Ureter (tissue), 1 donor: ENCODE results near the gene ACSF3. TPM values are rescaled to one million over a fixed set of nuclear protein-coding genes. Genes with fewer than 3 reads are reported as not detected.

Experiments used
- DNase-seq: peaks from one replicate; pipeline ENCODE4 v3.0.0-alpha.2; 2020; ENCODE audit warnings: low spot score
- total RNA-seq: library from RNA; stranded (reverse); gene quantifications from one replicate; pipeline ENCODE4 v1.2.4, GENCODE V29; 2023
- donor health status: DM: yes; HTN: yes; CAD: no.

ACSF3 gene
- total RNA-seq, 1 donor from 2014 or later = 51.7 TPM

DNA sequence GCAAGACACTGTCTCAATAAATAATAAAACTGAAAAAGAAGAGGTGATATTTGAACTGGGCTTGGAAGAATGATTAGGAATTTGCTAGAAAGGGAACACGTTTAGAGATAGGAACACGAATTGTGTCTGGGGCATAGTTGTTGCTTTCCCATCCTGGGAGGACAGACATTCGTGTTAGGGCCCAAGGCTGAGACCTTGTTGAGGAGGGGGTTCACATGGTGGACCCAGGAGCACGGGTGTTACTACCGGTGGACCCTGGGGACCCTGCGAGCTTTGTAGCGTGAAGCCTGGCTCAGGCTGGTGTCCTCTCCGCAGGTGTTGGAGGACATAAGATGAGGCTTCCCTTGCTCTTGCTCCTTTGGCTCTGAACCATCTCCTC lies 1.2 kb downstream of the ACSF3 start:
- DNase-seq = no peak

GRCh38 chr16:89095491-89095951 lies 1.9 kb downstream of the ACSF3 start:
- DNase-seq = no peak

DNA sequence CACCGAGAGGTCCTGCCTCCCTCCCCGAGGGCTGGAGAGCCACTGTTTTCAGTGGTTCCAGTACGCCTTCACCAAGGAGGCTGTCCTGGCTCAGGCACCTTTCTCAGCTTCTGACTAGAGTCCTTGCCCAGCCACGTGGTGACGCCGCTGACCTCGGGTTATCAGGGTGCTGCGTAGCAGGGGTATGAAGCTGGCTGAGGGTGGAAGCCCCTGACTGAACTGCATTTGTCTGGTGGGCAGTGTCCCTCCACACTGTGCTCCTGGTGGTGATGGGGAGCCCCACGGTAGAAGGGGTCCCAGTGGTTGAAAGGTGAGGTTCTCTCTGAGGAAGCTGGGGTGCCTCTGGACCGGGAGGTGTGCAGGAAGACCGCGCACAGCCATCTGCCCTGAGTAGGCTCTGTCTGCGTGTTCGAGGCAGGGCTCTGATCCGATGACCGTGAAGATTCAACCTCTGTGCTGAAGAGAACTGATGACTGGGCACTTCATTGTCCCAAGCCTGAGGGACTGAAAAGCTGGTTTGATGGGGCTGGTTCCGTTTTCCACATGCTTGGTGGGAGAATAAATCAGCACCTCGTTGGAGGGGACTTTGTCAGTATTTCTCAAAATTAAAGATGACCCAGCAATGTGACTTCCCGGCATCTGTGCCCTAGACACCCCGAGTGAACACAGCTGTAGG lies 2.5 kb downstream of the ACSF3 start:
- no peak for DNase-seq

GRCh38 chr16:89096768-89097391 lies 3.2 kb downstream of the ACSF3 start:
- no peak for DNase-seq

DNA sequence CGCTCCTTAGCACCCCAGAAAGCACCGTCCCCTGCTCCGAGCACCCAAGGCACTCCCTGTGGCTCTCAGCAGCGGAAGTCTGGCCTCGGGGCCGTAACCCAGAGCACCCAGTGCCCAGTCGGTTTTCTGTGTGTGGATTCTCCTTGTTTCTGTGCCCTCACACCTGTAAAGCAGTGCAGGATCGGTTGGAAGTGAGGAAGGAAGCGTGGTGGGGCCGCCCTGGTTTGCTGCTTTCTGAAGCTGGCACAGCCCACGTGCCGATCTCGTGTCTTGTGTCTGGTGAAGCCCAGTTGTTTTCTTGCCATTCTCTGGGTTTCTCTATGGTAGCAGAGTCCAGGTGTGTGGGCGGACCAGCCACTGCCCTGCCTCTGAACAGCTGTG lies 3.7 kb downstream of the ACSF3 start:
- no peak for DNase-seq

DNA sequence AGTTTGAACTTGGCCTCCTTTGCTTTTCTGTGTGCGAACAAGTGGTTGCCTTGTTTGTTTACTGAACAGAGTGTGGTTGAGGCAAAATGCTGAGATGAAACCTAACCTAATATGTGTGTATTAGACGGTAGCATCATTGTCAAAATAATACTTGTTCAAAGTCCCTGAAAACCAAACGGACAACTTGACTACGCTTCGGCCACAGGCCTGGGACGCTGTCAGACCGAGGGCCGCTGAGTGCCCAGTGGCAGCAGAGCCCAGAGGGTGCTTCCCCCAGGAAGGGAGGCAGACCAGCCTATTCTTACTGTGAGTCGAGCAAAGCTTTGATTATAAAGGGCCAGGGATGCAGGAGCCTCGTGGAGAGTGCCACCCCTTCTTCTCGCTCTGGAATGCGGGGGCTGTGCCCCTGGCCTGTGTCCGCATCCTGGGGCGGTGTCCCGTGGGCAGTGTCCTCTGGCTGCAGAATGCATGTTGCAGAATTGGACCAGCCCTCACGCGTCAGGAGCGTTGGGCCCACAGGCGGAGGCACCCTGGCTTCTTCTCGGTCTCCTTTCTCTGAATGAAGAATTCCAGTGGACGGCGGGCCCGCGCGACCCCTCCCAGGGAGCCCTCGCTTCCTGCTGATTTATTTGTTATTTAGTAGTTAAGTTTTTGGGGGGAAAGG lies 5.2 kb downstream of the ACSF3 start:
- no peak for DNase-seq

DNA sequence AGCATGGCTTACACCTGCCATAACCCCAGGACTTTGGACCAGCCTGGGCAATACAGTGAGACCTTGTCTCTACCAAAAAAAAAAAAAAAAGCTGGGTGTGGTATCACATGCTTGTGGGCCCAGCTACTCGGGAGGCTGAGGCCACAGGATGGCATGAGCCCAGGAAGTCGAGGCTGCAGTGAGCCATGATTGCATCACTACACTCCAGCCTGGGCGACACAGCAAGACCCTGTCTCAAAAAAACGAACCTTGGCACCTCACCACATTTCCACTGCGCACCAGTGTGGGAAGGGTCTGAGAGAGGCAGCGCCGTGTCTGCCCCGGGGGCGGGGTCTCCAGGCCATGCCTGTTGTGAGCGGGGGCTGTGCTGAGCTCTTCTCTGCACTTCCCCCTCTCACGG lies 6.3 kb downstream of the ACSF3 start:
- no peak for DNase-seq

DNA sequence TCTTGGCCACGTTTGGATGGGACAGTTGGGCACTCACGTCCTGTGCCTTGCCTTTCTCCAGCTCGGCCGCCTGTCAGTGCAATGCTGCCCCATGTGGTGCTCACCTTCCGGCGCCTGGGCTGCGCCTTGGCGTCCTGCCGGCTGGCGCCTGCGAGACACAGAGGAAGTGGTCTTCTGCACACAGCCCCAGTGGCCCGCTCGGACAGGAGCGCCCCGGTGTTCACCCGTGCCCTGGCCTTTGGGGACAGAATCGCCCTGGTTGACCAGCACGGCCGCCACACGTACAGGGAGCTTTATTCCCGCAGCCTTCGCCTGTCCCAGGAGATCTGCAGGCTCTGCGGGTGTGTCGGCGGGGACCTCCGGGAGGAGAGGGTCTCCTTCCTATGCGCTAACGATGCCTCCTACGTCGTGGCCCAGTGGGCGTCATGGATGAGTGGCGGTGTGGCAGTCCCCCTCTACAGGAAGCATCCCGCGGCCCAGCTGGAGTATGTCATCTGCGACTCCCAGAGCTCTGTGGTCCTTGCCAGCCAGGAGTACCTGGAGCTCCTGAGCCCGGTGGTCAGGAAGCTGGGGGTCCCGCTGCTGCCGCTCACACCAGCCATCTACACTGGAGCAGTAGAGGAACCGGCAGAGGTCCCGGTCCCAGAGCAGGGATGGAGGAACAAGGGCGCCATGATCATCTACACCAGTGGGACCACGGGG lies 7.1 kb downstream of the ACSF3 start:
- no peak for DNase-seq

- DNase-seq = no peak
These were observed 7.8 kb downstream of the ACSF3 start for GRCh38 chr16:89101303-89102040.

DNA sequence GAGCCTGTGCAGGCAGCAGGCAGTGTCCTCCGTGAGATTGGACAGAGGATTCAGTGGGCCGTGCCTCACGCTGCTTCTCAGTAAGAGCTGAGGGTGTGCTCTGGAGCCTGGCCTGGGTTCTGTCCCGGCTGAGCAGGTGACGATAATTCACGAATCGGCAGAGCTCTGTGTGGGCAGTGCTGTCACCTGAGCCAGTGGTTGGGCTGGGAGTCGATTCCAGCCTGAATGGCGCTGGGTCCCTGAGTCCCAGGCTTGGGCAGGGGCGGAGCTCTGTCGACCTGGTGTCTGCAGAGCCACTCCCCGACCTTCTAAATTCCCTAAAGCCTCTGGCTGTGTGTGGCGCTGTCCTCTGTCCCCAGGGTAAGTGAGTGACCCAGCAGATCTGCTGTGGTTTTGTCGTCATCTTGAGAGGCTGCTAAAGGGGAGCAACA lies 8.4 kb downstream of the ACSF3 start:
- DNase-seq = no peak

DNA sequence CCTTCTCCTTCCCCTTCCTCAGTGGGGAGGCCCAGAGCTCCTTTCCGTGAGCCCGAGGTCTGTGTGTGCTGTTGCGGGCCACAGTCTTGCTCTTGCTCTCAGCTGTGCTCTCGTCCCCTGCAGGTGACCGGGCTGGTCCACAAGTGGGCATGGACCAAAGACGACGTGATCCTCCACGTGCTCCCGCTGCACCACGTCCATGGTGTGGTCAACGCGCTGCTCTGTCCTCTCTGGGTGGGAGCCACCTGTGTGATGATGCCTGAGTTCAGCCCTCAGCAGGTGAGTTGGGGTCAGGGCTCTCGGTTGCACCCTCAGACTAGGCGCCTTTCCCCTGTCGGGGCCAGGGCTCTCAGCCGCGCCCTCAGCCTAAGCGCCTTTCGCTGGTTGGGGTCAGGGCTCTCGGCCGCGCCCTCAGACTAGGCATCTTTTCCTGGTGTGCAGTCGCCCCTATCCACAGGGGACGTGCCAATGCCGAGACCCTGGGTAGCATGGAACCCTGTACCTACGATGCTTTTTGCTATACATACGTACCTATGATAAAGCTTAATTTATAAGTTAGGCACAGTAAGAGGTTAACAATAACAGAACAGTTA lies 8.9 kb downstream of the ACSF3 start:
- no peak for DNase-seq

DNA sequence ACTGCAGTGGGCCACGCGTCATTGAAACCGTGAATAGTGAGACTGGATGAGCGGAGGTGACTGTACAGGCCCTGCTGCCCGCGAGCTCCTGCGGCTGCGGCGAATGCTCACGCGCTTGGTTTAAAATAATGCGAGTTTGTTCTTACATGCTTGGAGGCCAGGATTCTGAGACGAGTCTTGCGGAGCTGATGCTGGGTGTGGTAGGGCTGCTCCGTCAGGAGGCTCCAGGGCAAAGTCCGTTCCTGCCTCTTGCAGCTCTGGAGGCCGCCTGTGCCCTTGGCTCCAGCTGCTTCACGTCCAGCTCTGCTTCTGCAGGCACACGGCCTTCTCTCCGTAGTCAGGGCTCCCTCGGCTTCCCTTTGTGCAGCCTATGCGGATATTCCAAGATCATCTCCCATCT lies 9.5 kb downstream of the ACSF3 start:
- DNase-seq = no peak

DNA sequence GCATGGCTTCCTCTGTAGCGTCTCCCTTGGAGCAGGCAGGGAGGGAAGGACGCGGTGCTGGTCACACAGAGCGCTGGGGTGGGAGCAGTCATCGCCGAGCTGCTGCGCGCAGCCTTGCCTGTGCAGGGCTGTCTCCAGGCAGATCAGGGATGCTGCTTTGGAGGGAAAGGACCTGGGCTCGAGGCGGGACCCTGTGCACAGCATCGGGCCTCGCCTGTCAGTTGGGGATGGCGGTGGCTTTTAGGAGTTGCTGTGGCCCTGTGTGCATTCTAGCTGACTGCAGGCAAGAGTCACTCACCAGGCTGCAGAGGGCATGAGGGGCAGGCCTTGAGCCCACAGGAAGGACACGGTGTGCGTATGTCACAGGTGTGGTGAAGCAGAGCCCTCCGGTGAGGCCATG lies 10.1 kb downstream of the ACSF3 start:
- DNase-seq = no peak

DNA sequence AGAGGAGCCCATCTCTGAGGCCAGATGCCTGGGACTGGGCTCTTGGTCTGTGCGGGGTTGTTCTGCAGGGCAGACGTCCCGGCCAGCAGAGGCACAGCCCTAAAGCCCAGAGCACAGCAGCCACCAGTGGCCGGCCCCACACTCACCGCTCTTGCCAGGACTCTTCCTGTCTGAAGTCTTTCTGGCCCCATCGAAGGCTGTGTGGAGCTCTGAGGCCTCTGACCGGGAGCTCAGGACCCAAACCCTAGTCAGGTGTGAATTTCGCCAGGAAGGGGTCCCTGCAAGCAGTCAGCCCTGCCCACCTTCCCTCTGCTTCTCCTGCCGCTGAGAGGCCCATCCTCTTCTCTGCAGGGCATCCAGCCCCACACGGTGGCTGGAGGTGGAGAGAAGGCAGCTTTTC lies 10.7 kb downstream of the ACSF3 start:
- no peak for DNase-seq

- DNase-seq = no peak
These were observed 11.4 kb downstream of the ACSF3 start for GRCh38 chr16:89104930-89105571.

GRCh38 chr16:89105599-89106151 lies 12.0 kb downstream of the ACSF3 start:
- DNase-seq = no peak

GRCh38 chr16:89106533-89107202 lies 13.0 kb downstream of the ACSF3 start:
- DNase-seq = no peak

DNA sequence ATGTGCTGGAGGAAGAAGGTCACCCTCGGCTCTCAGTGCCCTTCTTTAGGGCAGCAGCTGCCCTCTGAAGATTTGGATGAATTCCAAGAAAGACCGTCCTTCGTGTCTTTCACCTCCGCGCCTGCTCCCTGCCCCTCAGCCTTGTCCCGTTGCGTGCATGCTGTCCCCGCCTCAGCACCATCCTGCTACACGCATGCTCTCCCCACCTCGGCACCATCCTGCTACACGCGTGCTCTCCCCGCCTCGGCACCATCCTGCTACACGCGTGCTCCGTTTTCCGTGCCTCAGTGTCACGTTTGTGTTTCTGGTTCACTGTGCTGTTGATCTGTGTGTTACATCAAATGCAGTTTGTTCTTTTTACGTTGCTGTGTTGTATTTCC lies 13.5 kb downstream of the ACSF3 start:
- no peak for DNase-seq

- DNase-seq = no peak
These were observed 14.8 kb downstream of the ACSF3 start for GRCh38 chr16:89108416-89108815.

DNA sequence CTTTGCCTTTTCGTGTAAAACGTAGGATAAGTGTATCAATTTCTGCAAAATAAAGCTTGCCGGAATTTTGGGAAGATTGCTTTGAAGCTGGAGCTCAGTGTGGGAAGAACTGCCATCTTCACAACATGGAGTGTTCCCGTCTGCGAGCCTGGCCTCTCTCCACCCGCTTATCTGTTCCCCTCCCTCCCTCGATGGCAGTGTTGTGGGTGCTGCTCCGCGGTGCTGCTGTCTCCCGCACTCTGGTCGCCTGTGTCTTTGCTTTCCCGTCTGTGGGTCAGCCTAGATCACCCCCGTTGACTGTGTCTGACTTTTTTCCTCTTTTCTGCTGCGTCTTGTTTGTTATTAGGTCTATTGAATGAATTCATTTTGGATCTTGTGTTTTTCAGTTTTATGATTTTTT lies 17.0 kb downstream of the ACSF3 start:
- no peak for DNase-seq
